Measurements from ENCODE around the gene CDK5R1. TPM values are rescaled to one million over a fixed set of nuclear protein-coding genes. Genes with fewer than 3 reads are reported as not detected.

CDK5R1 gene
- total RNA-seq, 4 donors from 2014 or later, result 5.7 to 12.1 (median 10.7) TPM

GRCh38 chr17:32444301-32445073 lies 42.3 kb upstream of the CDK5R1 start, which contains the start of gene PSMD11:
Gene PSMD11, plus strand, starts transcription at chr17:32444510. Its CDS starts 14 bp downstream, at chr17:32444524.
- H3K27me3 ChIP-seq, result no peaks in the 10 kb centered on the region
- peak within 1 kb of the TSS; percentile 80 to 99 (median 90) for H3K4me3 ChIP-seq
- peak within 1 kb of the TSS; percentile 83 to 95 (median 92) for H3K27ac ChIP-seq
- H3K4me1 ChIP-seq, result peaks cover 14 to 40% (median 17%) of the 10 kb centered on the region in 3 donors
- intact Hi-C loops (cut with DNase I), result no loop called here
- TF ChIP-seq, protein P1, sequence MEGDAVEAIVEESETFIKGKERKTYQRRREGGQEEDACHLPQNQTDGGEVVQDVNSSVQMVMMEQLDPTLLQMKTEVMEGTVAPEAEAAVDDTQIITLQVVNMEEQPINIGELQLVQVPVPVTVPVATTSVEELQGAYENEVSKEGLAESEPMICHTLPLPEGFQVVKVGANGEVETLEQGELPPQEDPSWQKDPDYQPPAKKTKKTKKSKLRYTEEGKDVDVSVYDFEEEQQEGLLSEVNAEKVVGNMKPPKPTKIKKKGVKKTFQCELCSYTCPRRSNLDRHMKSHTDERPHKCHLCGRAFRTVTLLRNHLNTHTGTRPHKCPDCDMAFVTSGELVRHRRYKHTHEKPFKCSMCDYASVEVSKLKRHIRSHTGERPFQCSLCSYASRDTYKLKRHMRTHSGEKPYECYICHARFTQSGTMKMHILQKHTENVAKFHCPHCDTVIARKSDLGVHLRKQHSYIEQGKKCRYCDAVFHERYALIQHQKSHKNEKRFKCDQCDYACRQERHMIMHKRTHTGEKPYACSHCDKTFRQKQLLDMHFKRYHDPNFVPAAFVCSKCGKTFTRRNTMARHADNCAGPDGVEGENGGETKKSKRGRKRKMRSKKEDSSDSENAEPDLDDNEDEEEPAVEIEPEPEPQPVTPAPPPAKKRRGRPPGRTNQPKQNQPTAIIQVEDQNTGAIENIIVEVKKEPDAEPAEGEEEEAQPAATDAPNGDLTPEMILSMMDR (IDR thresholded peaks at IDR 0.05), result peak; percentile 76 to 93 (median 89)
- TF ChIP-seq POLR2A (IDR thresholded peaks at IDR 0.05), result peak in 3 of 4 donors; percentile 48 to 72 (median 52)
- H3K36me3 ChIP-seq, result peaks cover 0 to 27% (median 6%) of the 10 kb centered on the region in 3 donors
- 0% methylated on average over 1 of the region's 74 CpGs; no CpG with 5 or more reads in 1 of the 2 donors for WGBS, 2 donors
- peak; percentile 82 for DNase-seq
- no peaks in the 10 kb centered on the region for H3K9me3 ChIP-seq

GRCh38 chr17:32445074-32445415 lies 41.7 kb upstream of the CDK5R1 start:
- H3K4me1 ChIP-seq, result peaks cover 14 to 40% (median 17%) of the 10 kb centered on the region in 3 donors
- no peak for DNase-seq
- peaks cover 0 to 33% (median 6%) of the 10 kb centered on the region in 3 donors for H3K36me3 ChIP-seq
- peak overlapping the region; percentile 83 to 95 (median 92) for H3K27ac ChIP-seq
- 0% methylated on average over 4 to 14 of the region's 14 CpGs for WGBS, 2 donors
- intact Hi-C loops (cut with DNase I), result no loop called here
- no peaks in the 10 kb centered on the region for H3K27me3 ChIP-seq
- TF ChIP-seq, protein P1 (IDR thresholded peaks at IDR 0.05), result no peak
- TF ChIP-seq POLR2A (IDR thresholded peaks at IDR 0.05), result no peak
- no peaks in the 10 kb centered on the region for H3K9me3 ChIP-seq
- peak overlapping the region; percentile 80 to 99 (median 90) for H3K4me3 ChIP-seq

- H3K27ac ChIP-seq, result peak overlapping the region; percentile 83 to 95 (median 92)
- H3K36me3 ChIP-seq, result peaks cover 0 to 37% (median 6%) of the 10 kb centered on the region in 3 donors
- H3K27me3 ChIP-seq, result no peaks in the 10 kb centered on the region
- H3K4me1 ChIP-seq, result peaks cover 14 to 40% (median 17%) of the 10 kb centered on the region in 3 donors
- intact Hi-C loops (cut with DNase I), result no loop called here
- WGBS, 2 donors, result 10 to 17% methylated on average over 6 of the region's 6 CpGs
- TF ChIP-seq, protein P1 (IDR thresholded peaks at IDR 0.05), result no peak
- TF ChIP-seq POLR2A (IDR thresholded peaks at IDR 0.05), result no peak
- H3K4me3 ChIP-seq, result peak overlapping the region; percentile 80 to 99 (median 90)
- no peak for DNase-seq
- H3K9me3 ChIP-seq, result no peaks in the 10 kb centered on the region
These were observed 41.3 kb upstream of the CDK5R1 start for GRCh38 chr17:32445497-32445896.

- intact Hi-C loops (cut with DNase I), result no loop called here
- no peak for TF ChIP-seq POLR2A (IDR thresholded peaks at IDR 0.05)
- TF ChIP-seq, protein P1 (IDR thresholded peaks at IDR 0.05), result no peak
- WGBS, 2 donors, result 45 to 48% methylated on average over 2 of the region's 2 CpGs
- Histone ChIP-seq H3K4me1 (peaks cover 14 to 40% (median 17%) of the 10 kb centered on the region in 3 donors), H3K4me3 (peak overlapping the region in 2 of 4 donors; percentile 80 to 81), H3K9me3 (no peaks in the 10 kb centered on the region), H3K36me3 (peaks cover 0 to 42% (median 6%) of the 10 kb centered on the region in 3 donors), H3K27ac (peak overlapping the region in 1 of 4 donors; percentile 90), H3K27me3 (no peaks in the 10 kb centered on the region)
- DNase-seq, result no peak
These were observed 40.8 kb upstream of the CDK5R1 start for GRCh38 chr17:32445971-32446370.

DNA sequence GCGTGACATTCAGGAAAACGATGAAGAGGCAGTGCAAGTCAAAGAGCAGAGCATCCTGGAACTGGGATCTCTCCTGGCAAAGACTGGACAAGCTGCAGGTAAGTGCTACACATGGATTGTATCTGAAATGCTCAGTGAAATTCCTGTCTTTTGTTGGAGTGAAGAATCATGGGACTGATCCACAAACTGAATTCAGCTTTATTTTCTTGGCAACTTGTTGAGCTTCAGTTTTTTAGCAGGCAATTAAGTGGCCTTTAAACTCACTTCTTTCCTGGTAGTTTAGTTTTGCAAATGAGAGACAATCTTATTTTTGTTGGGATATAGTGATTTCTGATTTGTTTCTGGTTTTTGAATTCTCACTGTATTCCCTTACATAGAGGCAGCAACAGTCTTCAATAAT lies 39.8 kb upstream of the CDK5R1 start:
- TF ChIP-seq, protein P1 (IDR thresholded peaks at IDR 0.05), result no peak
- no peak for TF ChIP-seq POLR2A (IDR thresholded peaks at IDR 0.05)
- Histone ChIP-seq H3K27me3 (no peaks in the 10 kb centered on the region), H3K27ac (no peak overlapping the region), H3K4me3 (no peak overlapping the region), H3K36me3 (peaks cover 0 to 52% (median 6%) of the 10 kb centered on the region in 3 donors), H3K4me1 (peaks cover 14 to 40% (median 17%) of the 10 kb centered on the region in 3 donors), H3K9me3 (no peaks in the 10 kb centered on the region)
- intact Hi-C loops (cut with DNase I), result no loop called here
- 59 to 100% methylated on average over 2 of the region's 2 CpGs for WGBS, 2 donors
- DNase-seq, result no peak

Measured in esophagus squamous epithelium (tissue), 5 donors.